HG02588 (cell line): Measurements from ENCODE around the gene VSIG10L2.

ENCODE experiments used
- ATAC-seq: cut with Tn5 transposase; IDR thresholded peaks from one replicate; pipeline ENCODE4 v1.9.1; 2021; ENCODE audit warnings: mild to moderate bottlenecking, moderate library complexity; ENCODE audit not compliant: unreplicated experiment

The VSIG10L2 gene

DNA sequence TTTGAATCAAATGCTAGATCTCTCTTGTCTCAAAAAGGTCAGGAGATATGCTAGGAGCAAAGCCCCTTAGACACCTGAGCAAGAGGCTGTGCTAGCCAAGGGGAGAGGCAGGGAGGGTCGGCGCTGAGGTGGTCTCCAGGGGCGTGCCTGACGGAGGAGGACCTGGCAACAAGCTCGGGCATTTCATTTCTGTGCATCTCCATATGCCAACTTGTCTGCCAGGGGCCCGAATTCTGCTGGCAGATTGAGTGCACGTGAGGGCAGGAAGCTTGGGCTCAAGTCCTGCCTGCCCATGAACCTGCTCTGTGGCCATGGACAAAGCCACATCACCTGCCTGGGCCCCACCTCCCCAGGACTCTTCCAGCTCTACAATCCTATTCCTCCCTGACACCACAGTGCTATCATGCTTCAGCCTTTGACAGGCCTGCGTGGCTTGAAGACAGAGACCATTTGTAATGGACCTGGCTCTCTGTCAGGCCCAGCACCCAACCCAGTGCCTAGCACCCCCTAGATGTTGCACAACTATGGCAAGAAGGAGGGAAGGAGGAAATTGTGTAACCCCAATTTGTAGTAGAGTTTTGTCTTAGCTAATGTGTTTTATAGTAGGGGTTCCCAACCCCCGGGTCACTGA is 16.3 kb upstream of the VSIG10L2 start:
- ATAC-seq, result no peak

GRCh38 chr11:125930076-125930450 is 15.8 kb upstream of the VSIG10L2 start:
- no peak for ATAC-seq

GRCh38 chr11:125931116-125931515 is 14.7 kb upstream of the VSIG10L2 start:
- ATAC-seq, result no peak

DNA sequence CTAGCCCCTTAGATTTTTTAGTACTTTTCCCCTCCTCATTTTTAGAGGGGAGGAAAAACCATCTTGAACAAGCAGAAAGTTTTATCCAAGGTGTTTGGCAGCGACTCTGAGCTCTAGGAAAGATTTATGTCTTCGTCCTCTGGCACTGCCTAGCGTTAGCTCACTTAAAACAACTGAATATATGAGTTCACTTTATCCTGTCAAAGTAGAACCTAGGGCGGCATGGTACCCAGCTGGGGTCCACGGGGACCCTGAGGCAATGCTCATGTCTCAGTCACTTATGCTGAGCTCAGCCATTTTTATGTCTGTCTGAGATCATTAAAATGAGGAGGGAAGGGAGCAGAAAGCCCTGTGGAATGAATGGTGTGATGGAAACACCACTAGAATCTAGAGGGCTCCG is 14.2 kb upstream of the VSIG10L2 start:
- ATAC-seq, result no peak

DNA sequence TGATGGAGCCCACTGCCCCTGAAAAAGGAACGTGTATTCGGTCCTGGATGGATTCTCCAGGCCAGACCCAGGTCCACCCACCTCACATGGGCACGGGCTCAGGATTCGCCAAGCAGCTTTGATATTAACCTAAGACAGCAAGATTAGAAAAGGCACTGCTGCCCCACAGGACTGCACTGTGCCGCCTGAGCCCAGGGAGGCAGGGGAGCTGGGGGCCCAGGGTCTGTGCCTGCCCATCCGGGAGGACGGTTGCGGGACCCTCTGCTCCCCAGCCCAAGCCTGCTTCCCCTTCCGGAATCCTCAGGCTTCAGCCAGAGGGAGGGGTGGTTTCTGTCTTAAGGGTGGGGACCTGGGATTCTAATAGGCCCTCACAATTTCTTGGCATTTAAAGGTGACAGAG is 13.5 kb upstream of the VSIG10L2 start:
- ATAC-seq, result no peak

DNA sequence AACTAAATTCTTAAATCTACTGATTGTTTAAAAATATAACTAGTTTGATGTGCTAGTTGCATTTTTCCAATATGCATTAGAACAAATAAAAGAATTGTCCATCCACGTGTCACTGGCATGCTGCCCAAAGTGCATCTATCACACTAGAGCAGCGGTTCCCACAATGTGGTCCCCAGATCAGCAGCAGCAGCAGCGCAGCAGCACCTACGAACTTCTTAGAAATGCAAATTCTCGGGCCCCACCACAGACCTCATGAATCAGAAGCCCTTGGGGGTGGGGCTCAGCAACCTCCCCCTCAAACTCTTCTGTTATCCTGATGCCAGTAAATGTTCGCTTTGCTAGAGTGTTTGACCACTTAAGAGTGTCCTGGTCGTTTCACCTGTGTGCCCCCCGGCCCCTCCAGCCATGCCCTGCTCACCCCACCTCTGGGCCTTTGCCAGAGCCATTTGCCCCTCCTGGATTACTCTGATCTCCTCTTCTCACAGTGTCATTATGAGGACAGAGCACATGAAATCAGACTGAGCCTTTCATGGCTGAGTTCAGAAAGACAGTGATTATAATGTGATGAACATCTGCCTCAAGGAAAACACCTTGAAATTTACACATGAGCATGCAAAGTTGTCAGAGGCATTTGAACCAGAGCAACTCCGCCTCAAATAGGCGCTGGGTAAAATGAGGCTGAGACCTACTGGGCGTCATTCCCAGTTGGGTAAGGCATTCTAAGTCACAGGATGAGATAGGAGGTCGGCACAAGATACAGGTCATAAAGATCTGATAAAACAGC is 12.6 kb upstream of the VSIG10L2 start:
- no peak for ATAC-seq

DNA sequence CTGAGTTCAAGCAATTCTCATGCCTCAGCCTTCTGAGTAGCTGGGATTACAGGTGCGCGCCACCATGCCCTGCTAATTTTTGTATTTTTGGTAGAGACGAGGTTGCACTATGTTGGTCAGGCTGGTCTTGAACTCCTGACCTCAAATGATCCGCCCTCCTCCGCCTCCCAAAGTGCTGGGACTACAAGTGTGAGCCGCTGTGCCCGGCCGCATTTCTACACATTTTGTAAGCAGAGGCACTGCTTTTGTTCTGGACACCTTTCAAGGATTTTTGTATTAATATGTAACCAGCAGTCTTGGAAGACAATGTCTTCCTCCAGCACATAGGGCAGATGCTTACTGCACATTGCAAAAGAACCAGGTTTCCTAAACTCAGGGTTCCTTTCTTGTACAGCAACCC is 11.4 kb upstream of the VSIG10L2 start:
- no peak for ATAC-seq

GRCh38 chr11:125935056-125935455 is 10.8 kb upstream of the VSIG10L2 start:
- ATAC-seq, result no peak

DNA sequence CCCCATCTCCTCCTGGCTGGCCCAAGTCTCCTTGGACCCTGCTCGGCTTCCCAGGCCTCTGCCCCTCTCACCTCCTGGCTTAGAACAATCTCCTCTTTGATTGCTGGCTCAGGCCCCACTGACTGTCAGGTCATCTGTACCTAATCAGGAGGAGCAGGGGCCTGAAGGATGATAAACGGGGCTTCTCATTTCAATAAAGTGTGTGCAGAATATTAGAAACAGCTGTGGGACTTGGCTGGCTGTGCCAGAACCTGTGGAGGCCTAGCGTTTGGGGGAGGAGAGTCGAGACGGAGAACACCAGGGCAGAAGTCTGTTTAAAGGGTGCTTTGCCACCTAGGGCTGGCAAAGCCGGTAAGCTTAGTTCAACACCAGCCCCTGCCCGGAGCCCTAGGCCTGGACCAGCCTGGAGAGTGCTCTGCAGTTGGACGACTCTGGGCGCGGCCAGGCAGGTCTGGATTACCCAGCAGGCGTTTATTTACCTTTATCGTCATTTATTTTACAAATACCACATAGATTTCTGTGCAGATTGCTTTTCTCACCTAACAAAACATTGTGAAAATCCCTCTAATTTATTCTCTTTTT is 10.1 kb upstream of the VSIG10L2 start:
- no peak for ATAC-seq

DNA sequence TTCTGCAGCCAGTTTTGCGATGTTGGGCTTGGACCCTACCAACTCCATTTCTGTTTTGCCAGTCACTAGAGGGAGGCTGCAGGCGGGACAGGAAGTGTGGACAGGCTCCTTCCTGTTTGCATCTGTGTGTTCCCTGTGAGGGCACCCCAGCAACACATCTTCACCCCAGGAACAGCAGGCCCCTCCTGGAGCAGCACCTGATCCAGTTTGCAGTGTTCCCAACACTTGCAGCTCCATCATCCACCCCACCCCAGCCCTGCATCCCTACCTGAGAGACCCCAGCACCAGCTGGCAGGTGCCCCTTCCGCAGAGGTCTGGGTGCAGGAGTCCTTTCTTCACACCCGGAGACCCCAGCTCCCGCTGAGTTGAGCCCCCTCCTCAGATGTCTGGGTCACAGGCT is 7.4 kb upstream of the VSIG10L2 start:
- ATAC-seq, result no peak

- no peak for ATAC-seq
Measured at GRCh38 chr11:125939081-125939521, 6.7 kb upstream of the VSIG10L2 start.

- no peak for ATAC-seq
Measured at GRCh38 chr11:125940145-125940544, 5.7 kb upstream of the VSIG10L2 start.

DNA sequence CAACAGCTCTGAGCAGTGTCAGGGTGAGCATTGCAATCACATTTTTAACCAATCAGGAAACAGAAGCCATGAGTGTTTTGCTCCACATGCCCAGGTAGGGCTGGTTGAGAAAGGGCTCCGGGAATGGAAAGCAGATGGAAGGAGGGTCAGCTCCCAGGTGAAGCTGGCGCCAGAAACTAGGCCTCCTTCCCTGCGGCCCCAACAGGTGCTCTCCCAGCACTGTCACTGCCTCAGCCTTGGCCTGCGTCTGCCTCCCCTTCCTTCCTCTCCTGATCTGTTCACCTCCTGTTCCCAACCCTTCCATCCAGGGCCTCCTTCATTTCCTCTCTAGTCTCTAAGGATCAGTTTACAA is 4.6 kb upstream of the VSIG10L2 start:
- ATAC-seq, result no peak

DNA sequence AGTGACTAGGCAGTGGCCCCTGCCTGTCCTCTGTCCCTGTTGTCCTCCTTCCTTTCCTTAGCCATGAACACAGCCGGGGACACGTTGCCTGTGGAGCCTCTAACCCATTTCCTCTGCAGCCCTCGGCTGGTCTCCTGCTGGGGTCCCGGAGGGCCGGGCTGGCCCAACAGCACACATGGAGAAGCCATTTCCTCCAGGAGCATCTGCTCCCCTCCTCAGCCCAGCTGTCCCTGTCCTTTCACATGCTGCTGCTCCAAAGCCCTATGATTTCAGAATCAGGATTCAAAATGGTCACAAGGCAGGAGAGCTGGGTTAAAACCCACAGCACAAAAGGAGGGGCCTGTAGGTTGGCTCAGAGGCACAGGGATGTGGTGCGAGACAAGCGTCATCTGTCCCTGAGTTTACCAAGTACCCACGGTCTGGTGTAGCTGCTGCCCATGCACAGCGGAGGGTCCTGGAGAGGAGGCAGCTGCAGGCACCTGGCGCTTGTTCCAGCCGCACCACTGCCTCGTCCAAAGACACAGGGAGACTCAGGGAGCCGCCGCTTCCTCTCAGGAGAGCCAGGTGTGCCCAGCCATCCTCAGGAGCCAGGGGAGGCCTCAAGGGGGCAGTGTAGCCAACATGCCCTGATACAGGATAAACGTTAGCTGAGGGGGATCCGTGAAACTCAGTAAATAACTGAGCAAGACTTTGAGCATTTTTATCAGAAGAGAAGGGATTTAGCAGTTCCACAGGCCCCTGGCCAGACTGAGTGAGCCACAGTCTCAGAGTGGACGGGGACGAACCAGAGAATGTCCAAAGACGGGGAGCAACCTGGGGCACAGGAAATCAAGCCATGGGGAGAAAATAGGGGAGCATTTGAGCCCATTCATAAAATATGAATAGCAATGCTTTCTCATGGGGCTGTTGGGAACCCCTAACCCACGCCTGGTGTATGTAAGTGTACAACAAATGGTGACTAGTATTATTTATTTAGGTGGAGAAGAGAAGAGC is 3.9 kb upstream of the VSIG10L2 start:
- no peak for ATAC-seq

- ATAC-seq, result no peak
Measured at GRCh38 chr11:125942771-125943428, 2.9 kb upstream of the VSIG10L2 start.

GRCh38 chr11:125943661-125944349 is 2.0 kb upstream of the VSIG10L2 start:
- no peak for ATAC-seq

DNA sequence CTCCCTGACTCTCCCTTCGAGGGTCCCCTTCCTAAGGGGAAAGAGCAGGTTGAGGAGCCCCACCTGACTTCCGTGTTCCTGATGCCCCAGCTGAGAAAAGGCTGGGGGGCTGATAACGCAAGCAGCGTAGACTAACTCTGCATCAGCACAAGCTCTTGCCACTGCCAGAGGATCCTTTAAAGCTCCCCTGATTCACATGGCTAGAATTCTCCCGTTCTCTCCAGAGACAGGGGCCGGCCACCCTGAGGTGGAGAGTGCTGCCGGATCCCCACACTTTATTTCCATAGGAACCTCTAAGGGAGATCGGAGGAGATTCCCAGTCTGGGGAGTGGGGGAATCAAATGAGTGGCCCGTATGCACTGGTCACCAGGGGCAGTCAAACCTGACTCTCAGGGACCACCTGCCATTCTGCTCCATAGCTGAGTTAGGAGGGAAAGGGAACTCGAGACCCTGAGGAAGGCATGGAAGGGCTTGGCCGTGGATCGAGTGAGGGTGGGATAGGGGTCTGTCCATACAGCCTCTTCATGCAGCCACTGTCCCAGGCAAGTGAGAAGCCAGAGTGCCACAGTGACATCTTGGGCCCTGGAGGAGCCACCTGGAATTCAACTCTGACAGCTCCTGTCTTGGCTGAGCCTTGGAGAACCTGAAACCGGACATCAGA is 1.4 kb upstream of the VSIG10L2 start:
- ATAC-seq, result no peak

DNA sequence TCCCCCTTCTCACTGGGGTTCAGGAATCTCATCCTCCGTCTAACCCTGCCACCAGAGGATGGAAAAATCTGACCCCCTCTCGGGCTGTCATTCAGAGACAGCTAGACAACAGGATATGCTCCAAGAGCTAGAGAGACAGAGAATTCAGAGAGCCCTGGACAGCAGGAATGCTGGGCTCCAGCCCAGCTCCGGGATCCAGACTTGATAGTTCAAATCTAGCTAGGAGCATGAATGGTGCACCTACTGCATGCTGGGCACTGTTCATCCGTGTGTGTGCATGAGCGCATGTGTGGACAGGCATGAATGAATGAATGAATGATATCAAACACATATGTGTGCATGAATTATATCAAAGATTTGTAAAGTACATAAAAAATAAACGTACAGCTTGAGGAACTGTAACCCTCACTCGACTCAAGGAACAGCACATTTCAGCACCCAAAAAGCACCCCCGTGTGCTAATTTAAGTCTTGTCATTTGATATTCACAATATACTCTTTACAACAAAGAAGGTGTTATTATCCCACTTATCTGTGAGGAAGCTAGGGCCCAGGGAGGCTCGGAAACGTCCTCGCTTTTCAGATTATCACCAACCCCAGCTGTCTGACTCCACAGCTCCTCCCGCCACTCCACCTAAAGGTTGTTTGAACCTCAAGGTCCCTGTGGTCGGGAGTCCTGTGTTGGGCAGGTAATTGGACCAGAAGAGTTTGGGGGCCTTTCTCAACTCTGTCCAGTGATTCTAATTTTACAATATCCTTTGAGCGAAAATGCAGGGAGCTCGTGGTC is 640 bp upstream of the VSIG10L2 start:
- ATAC-seq, result no peak
